BLaER1 treated with 17β-estradiol and CSF1 and Interleukin-3, amounts not matched to agents 10 nM and 100 nM (cell line): Measurements from ENCODE around the gene RAP2B.
"Not testable (repeated sequence)": the region's sequence is repeated elsewhere in the genome, so short reads cannot be mapped to it uniquely, and the experiment has no call there.

Experiments used
- H3K27ac ChIP-seq, 11 experiments: shearing (Covaris generic); formaldehyde crosslinking; 2 replicates each; pipeline ENCODE4 v1.8.1; 2022
- H3K27me3 ChIP-seq, 11 experiments: shearing (Covaris generic); formaldehyde crosslinking; 2 replicates each; pipeline ENCODE4 v1.8.1; 2022
- H3K36me3 ChIP-seq, 11 experiments: shearing (Covaris generic); formaldehyde crosslinking; 2 replicates each; pipeline ENCODE4 v1.8.1; 2022
- H3K4me1 ChIP-seq, 10 experiments: shearing (Covaris generic); formaldehyde crosslinking; 2 replicates each; pipeline ENCODE4 v1.8.1; 2022
- H3K4me2 ChIP-seq, 11 experiments: shearing (Covaris generic); formaldehyde crosslinking; 2 replicates each; pipeline ENCODE4 v1.8.1; 2022
- H3K4me3 ChIP-seq, 10 experiments: shearing (Covaris generic); formaldehyde crosslinking; 2 replicates each; pipeline ENCODE4 v1.8.1; 2022
- H3K9ac ChIP-seq, 11 experiments: shearing (Covaris generic); formaldehyde crosslinking; 2 replicates each; pipeline ENCODE4 v1.8.1; 2022
- H3K9me3 ChIP-seq, 11 experiments: shearing (Covaris generic); formaldehyde crosslinking; replicated peaks in 1 of 11; 2 replicates each; pipeline ENCODE4 v1.8.1; 2022
- H4K20me1 ChIP-seq, 11 experiments: shearing (Covaris generic); formaldehyde crosslinking; 2 replicates each; pipeline ENCODE4 v1.8.1; 2022
- Cebpa-rat ChIP-seq, 11 experiments: shearing (Covaris generic); IDR thresholded peaks; 2 replicates each; pipeline ENCODE4 v1.8.1; 2022

RAP2B gene

GRCh38 chr3:153161714-153162512, at the start of gene RAP2B:
TSS of gene RAP2B (plus strand) at chr3:153162226. CDS start at chr3:153162694, 468 bp downstream.
- Histone ChIP-seq H3K27me3 (no peaks in the 10 kb centered on the region), H3K27ac (peak within 1 kb of the TSS; percentile 90 to 97 (median 95)), H3K9ac (peak within 1 kb of the TSS; percentile 90 to 96 (median 93)), H3K9me3 (no peaks in the 10 kb centered on the region), H4K20me1 (peaks cover 40 to 48% (median 47%) of the 10 kb centered on the region in 11 experiments), H3K4me1 (peaks cover 21 to 39% (median 37%) of the 10 kb centered on the region in 10 experiments; a peak in 19 of 20 replicates), H3K4me2 (peak within 1 kb of the TSS; percentile 73 to 98 (median 94)), H3K4me3 (peak within 1 kb of the TSS; percentile 70 to 94 (median 89)), H3K36me3 (peaks cover 0 to 33% (median 11%) of the 10 kb centered on the region in 11 experiments; a peak in 9 of 22 replicates)
- no peak for TF ChIP-seq Cebpa-rat (IDR thresholded peaks at IDR 0.05)

- Histone ChIP-seq H3K9ac (no peak overlapping the region), H3K27ac (no peak overlapping the region)
- no peak for TF ChIP-seq Cebpa-rat (IDR thresholded peaks at IDR 0.05)
Measured at GRCh38 chr3:153113541-153113940, 48.5 kb upstream of the RAP2B start.

GRCh38 chr3:153114270-153114669, 47.8 kb upstream of the RAP2B start:
- H3K4me3 ChIP-seq, H3K9me3 ChIP-seq, H3K9ac ChIP-seq, H3K36me3 ChIP-seq, H3K27ac ChIP-seq, H3K27me3 ChIP-seq, H3K4me2 ChIP-seq, H4K20me1 ChIP-seq, H3K4me1 ChIP-seq: not testable (repeated sequence)

More at GRCh38 chr3:153113541-153113940, 48.5 kb upstream of the RAP2B start:
- Histone ChIP-seq H3K36me3 (no peaks in the 10 kb centered on the region), H3K4me3 (no peak overlapping the region), H4K20me1 (no peaks in the 10 kb centered on the region), H3K27me3 (no peaks in the 10 kb centered on the region), H3K4me1 (no peaks in the 10 kb centered on the region), H3K9me3 (no peaks in the 10 kb centered on the region), H3K4me2 (no peak overlapping the region)

DNA sequence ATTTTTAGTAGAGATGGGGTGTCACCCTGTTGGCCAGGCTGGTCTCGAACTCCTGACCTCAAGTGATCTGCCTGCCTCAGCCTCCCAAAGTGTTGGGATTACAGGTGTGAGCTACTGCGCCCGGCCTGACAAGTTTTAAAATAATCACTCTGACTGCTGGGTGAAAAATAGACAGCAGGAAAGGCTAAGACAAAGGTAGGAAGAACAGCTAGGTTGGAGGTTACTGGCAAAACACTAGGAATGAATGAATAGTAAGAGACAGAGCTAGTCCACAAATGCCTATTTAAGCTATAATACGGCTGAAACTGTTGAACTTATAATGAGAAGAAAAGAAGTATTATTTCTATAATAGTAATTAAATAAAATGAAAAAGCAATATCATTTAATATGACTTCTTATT, 46.7 kb upstream of the RAP2B start:
- no peaks in the 10 kb centered on the region for H4K20me1 ChIP-seq
- H3K27me3 ChIP-seq, result no peaks in the 10 kb centered on the region
- no peak overlapping the region for H3K9ac ChIP-seq
- no peaks in the 10 kb centered on the region for H3K9me3 ChIP-seq
- no peak overlapping the region for H3K27ac ChIP-seq
- no peak for TF ChIP-seq Cebpa-rat (IDR thresholded peaks at IDR 0.05)
- no peaks in the 10 kb centered on the region for H3K4me1 ChIP-seq
- no peaks in the 10 kb centered on the region for H3K36me3 ChIP-seq
- H3K4me3 ChIP-seq, result no peak overlapping the region
- H3K4me2 ChIP-seq, result no peak overlapping the region

DNA sequence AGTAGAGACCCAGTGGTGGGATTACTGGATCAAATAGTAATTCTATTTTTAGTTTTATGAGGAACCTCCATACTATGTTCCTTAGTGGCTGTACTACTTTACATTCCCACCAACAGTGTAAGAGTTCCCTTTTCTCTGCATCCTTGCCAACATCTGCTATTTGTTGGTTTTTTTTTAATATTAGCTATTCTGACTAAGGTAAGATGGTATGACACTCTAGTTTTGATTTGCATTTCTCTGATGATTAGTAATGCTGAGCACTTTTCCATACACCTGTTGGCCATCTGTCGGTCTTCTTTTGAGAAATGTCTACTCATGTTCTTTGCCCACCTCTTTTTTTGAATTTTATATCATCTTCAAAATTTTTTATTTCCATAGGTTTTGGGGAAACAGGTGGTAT, 34.2 kb upstream of the RAP2B start:
- Histone ChIP-seq H3K36me3 (no peaks in the 10 kb centered on the region), H3K9ac (no peak overlapping the region), H3K4me2 (0 out of 22 replicates have a peak overlapping the region, but pooled peaks of 1 of the 11 experiments have one; percentile 16), H3K4me1 (peaks cover 0 to 44% (median 6%) of the 10 kb centered on the region in 10 experiments; a peak in 10 of 20 replicates), H3K9me3 (peaks cover 0 to 10% (median 0%) of the 10 kb centered on the region in 11 experiments; a peak in 3 of 22 replicates), H4K20me1 (no peaks in the 10 kb centered on the region), H3K4me3 (no peak overlapping the region), H3K27ac (no peak overlapping the region), H3K27me3 (no peaks in the 10 kb centered on the region)
- TF ChIP-seq Cebpa-rat (IDR thresholded peaks at IDR 0.05), result no peak

DNA sequence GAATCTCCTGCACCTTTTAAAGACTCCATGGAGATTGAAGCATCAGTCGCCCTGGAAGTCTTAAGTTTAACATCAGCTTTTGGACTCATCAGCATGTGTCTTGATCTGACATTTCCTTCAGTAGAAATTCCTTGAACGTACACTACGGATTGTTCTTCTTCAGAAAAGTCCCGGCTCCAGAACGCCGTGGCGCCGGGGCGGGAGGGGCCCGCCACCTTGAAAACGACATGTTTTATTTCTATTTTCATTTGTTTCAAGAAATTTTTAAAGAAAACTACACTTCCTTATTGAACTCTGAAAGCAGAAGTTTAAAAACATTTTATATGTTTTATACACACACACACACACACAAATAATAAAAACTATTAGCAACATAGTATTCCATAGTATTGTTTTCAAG, 32.6 kb upstream of the RAP2B start:
- Histone ChIP-seq H3K4me2 (peak overlapping the region in 4 of 11 experiments; percentile 8 to 85 (median 68); a peak in 7 of 22 replicates), H3K27ac (peak overlapping the region in 2 of 11 experiments; percentile 7 to 16; a peak in 1 of 22 replicates), H4K20me1 (no peaks in the 10 kb centered on the region), H3K4me3 (no peak overlapping the region), H3K9me3 (peaks cover 0 to 6% (median 0%) of the 10 kb centered on the region in 11 experiments; a peak in 2 of 22 replicates), H3K4me1 (peaks cover 0 to 48% (median 6%) of the 10 kb centered on the region in 10 experiments; a peak in 10 of 20 replicates), H3K36me3 (no peaks in the 10 kb centered on the region), H3K27me3 (no peaks in the 10 kb centered on the region), H3K9ac (no peak overlapping the region)
- no peak for TF ChIP-seq Cebpa-rat (IDR thresholded peaks at IDR 0.05)

DNA sequence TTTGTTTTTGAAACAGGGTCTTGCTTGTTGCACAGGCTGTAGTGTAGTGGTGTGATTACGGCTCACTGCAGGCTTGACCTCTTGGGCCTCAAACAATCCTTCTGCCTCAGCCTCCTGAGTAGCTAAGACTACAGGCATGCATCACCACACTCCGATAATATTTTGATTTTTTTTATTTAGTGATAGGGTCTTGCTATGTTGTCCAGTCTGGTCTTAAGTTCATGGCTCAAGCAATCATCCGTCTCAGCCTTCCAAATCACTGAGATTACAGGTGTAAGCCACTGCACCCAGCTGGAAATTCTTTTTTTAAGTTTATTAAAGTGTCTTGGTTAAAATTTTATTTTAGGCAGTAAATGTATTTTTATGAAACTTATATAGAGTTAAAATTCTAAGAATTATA, 32.2 kb upstream of the RAP2B start:
- Histone ChIP-seq H3K36me3 (no peaks in the 10 kb centered on the region), H3K4me3 (no peak overlapping the region), H3K27me3 (no peaks in the 10 kb centered on the region), H3K27ac (peak overlapping the region in 3 of 11 experiments; percentile 31 to 60 (median 36); a peak in 4 of 22 replicates), H4K20me1 (no peaks in the 10 kb centered on the region), H3K4me2 (peak overlapping the region in 4 of 11 experiments; percentile 41 to 85 (median 68); a peak in 7 of 22 replicates), H3K9me3 (peaks cover 0 to 1% (median 0%) of the 10 kb centered on the region in 11 experiments; a peak in 1 of 22 replicates), H3K4me1 (peaks cover 0 to 52% (median 6%) of the 10 kb centered on the region in 10 experiments; a peak in 10 of 20 replicates), H3K9ac (no peak overlapping the region)
- no peak for TF ChIP-seq Cebpa-rat (IDR thresholded peaks at IDR 0.05)

- Histone ChIP-seq H3K27ac (peak overlapping the region in 4 of 11 experiments; percentile 31 to 60 (median 50); a peak in 9 of 22 replicates), H3K4me3 (no peak overlapping the region), H3K9ac (peak overlapping the region in 1 of 11 experiments; percentile 19; a peak in 1 of 22 replicates), H3K4me2 (peak overlapping the region in 5 of 11 experiments; percentile 14 to 85 (median 66); a peak in 8 of 22 replicates), H4K20me1 (no peaks in the 10 kb centered on the region), H3K4me1 (peaks cover 0 to 58% (median 6%) of the 10 kb centered on the region in 10 experiments; a peak in 10 of 20 replicates), H3K27me3 (no peaks in the 10 kb centered on the region), H3K36me3 (no peaks in the 10 kb centered on the region), H3K9me3 (no peaks in the 10 kb centered on the region)
- TF ChIP-seq Cebpa-rat (IDR thresholded peaks at IDR 0.05), result no peak
Measured at GRCh38 chr3:153130312-153130977, 31.6 kb upstream of the RAP2B start.

DNA sequence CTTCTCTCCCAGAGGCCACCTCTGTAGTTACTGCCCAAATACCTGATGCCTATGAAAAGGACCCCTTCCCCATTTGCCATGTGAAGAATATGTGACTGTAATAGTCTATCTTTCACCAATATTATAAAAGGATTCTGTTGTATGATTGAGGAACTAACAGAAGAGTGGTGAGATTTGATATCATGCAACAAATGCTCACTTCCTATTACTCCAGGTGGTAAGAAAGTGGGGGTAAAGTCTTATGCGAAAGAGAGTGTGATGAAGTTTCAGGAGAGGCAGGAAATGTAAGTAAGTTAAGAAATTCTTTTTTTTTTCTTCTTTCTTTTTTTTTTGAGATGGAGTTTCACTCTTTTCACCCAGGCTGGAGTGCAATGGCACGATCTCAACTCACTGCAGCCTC, 24.4 kb upstream of the RAP2B start:
- 0 out of 22 replicates have a peak overlapping the region, but pooled peaks of 1 of the 11 experiments have one; percentile 48 for H3K9ac ChIP-seq
- no peaks in the 10 kb centered on the region for H4K20me1 ChIP-seq
- peaks cover 0 to 83% (median 19%) of the 10 kb centered on the region in 10 experiments; a peak in 13 of 20 replicates for H3K4me1 ChIP-seq
- H3K36me3 ChIP-seq, result no peaks in the 10 kb centered on the region
- H3K27ac ChIP-seq, result peak overlapping the region in 5 of 11 experiments; percentile 12 to 82 (median 68); a peak in 8 of 22 replicates
- no peaks in the 10 kb centered on the region for H3K9me3 ChIP-seq
- no peak overlapping the region for H3K4me3 ChIP-seq
- no peak for TF ChIP-seq Cebpa-rat (IDR thresholded peaks at IDR 0.05)
- H3K27me3 ChIP-seq, result no peaks in the 10 kb centered on the region
- H3K4me2 ChIP-seq, result peak overlapping the region in 5 of 11 experiments; percentile 22 to 90 (median 81); a peak in 10 of 22 replicates
